Calu3 (cell line): ENCODE results near the gene ZNF174. TPM values are rescaled to one million over a fixed set of nuclear protein-coding genes. Genes with fewer than 3 reads are reported as not detected.

ENCODE experiments used
- BruUV-seq: library from RNA; stranded (reverse); fragments of 400-500 nt; replicated peaks from 2 replicates; lab custom pipeline; 2021; lab: Mats Ljungman, UMichigan
- CTCF ChIA-PET: fragments of 300-600 bp; sonication (Branson Sonifier 250); formaldehyde crosslinking; loops from one replicate; lab custom pipeline; 2022; ENCODE audit warnings: antibody characterized with exemption; lab: Charles Lee
- DNase-seq: peaks from one replicate; pipeline ENCODE4 v3.0.0; 2022
- H3K27ac Mint-ChIP-seq: one replicate; pipeline ENCODE4 v1.8.0; 2022; ENCODE audit warnings: mixed read lengths; ENCODE audit not compliant: unreplicated experiment
- H3K27me3 Mint-ChIP-seq: one replicate; pipeline ENCODE4 v1.8.0; 2022; ENCODE audit warnings: mixed read lengths; ENCODE audit not compliant: unreplicated experiment
- H3K36me3 Mint-ChIP-seq: one replicate; pipeline ENCODE4 v1.8.0; 2022; ENCODE audit warnings: mild to moderate bottlenecking, moderate library complexity, mixed read lengths; ENCODE audit not compliant: insufficient read depth, unreplicated experiment
- H3K4me1 Mint-ChIP-seq: one replicate; pipeline ENCODE4 v1.8.0; 2022; ENCODE audit warnings: mild to moderate bottlenecking, low read depth, mixed read lengths; ENCODE audit not compliant: unreplicated experiment
- H3K4me3 Mint-ChIP-seq: one replicate; pipeline ENCODE4 v1.8.0; 2022; ENCODE audit warnings: mild to moderate bottlenecking, low read depth, moderate library complexity, mixed read lengths; ENCODE audit not compliant: unreplicated experiment
- H3K9me3 Mint-ChIP-seq: one replicate; pipeline ENCODE4 v1.8.0; 2022; ENCODE audit warnings: low read depth, mixed read lengths; ENCODE audit not compliant: unreplicated experiment
- intact Hi-C: fragments of 100-400 bp; cut with micrococcal nuclease; formaldehyde crosslinking; loops from one replicate; pipeline ENCODE4 v1.10.0; 2022; ENCODE audit not compliant: unreplicated experiment
- total RNA-seq: library from RNA; stranded (reverse); gene quantifications from 2 replicates; pipeline ENCODE4 v1.2.3, GENCODE V29; 2022
- TF ChIP-seq, protein P1 (sequence below): fragments of 200-600 bp; IDR thresholded peaks from one replicate; pipeline ENCODE4 v1.8.0; 2022; ENCODE audit warnings: antibody characterized with exemption; ENCODE audit not compliant: unreplicated experiment

The ZNF174 gene
- total RNA-seq, 1 experiment from 2014 or later, result 13.8 TPM

DNA sequence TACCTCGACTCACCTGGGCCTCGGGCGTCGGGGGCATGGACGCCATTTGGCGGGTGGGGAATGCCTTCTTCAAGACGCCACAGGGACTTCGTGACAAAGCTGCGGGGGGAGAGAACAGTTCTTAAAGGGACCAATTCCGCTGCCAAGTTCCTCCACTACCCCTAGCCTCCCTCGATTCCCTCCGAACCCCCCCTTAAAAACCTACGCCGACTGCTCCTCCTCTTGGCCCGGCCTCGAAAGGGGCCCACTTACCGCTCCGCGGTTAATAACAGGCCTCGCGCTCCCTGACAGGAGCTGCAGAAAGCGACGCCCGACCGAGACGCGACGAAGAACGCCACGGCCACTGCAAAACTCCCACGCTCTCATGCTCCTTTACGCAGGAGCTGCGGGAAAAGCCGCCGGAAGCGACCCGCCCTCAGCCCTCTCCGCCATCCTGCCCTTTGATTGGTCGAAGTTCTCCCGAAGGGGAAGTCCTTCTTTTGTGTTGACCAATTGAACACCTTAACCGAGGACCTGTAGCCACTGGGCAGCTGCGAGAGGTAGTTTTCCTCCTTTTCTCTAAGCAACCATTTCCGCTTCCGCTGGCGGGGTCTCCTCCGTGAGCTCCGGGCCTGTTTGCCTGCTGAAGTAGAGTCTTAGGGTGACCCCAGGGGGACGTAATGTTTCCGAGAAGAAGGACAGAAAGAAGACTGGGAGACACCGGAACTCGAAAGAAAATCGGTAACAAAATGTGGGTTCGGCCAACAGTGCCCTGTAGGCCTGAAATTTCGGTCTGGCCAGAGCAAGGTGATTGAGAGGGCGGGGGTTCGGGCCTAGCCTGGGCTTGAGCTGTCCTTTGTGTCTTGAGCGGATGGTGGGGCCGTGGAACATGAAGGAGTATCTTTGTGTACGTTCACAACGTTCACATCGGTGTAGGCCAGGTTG is 42.4 kb downstream of the ZNF174 start, which contains the start of the genes NAA60 and ZNF597:
Gene NAA60, plus strand, starts transcription at position 573 of the 924 bp plus-strand sequence. CDS start 32,548 bp downstream, outside the sequence.
Gene ZNF597, minus strand, starts transcription at position 397 of the 924 bp plus-strand sequence. Its CDS starts 351 bp downstream, at position 46.
- Mint-ChIP-seq H3K4me1 (no peaks in the 10 kb centered on the region), H3K27ac (peak within 1 kb of the TSS; percentile 65), H3K4me3 (peak within 1 kb of the TSS; percentile 69), H3K36me3 (peaks cover 40% of the 10 kb centered on the region), H3K27me3 (peaks cover 7% of the 10 kb centered on the region), H3K9me3 (peaks cover 7% of the 10 kb centered on the region)
- intact Hi-C loops, result no loop called here
- BruUV-seq, result no TSS peak
- CTCF ChIA-PET, result interaction anchor here (1.2 kb wide), 1 partner anchor 11 kb away, joined by 3 read pairs; no protein-coding TSS in a partner anchor
- peak; percentile 64 for DNase-seq
- TF ChIP-seq, protein P1, sequence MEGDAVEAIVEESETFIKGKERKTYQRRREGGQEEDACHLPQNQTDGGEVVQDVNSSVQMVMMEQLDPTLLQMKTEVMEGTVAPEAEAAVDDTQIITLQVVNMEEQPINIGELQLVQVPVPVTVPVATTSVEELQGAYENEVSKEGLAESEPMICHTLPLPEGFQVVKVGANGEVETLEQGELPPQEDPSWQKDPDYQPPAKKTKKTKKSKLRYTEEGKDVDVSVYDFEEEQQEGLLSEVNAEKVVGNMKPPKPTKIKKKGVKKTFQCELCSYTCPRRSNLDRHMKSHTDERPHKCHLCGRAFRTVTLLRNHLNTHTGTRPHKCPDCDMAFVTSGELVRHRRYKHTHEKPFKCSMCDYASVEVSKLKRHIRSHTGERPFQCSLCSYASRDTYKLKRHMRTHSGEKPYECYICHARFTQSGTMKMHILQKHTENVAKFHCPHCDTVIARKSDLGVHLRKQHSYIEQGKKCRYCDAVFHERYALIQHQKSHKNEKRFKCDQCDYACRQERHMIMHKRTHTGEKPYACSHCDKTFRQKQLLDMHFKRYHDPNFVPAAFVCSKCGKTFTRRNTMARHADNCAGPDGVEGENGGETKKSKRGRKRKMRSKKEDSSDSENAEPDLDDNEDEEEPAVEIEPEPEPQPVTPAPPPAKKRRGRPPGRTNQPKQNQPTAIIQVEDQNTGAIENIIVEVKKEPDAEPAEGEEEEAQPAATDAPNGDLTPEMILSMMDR, result no peak

DNA sequence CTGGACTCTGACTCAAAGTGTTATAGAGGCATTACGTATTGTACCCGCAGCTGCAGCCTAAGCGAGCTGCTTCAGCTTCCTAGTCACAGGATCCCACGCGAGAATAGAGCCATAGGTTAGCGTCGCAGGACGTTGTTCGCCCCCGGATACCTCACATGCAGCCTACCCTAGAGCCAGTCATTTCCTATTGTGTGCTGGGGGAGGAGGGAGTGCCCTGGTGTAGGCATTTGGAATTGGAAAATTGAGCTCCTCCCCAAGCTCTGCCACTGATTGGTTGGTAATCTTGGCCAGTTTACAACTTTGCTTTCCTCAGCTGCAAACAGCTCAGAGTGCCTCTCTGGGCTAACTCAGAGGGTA is 43.0 kb downstream of the ZNF174 start:
- H3K36me3 Mint-ChIP-seq, result peaks cover 40% of the 10 kb centered on the region
- TF ChIP-seq, protein P1, result no peak
- no peaks in the 10 kb centered on the region for H3K4me1 Mint-ChIP-seq
- intact Hi-C loops, result no loop called here
- BruUV-seq, result TSS peak; percentile 79
- H3K27me3 Mint-ChIP-seq, result peaks cover 7% of the 10 kb centered on the region
- H3K27ac Mint-ChIP-seq, result peak overlapping the region; percentile 65
- H3K9me3 Mint-ChIP-seq, result peaks cover 7% of the 10 kb centered on the region
- peak; percentile 34 for DNase-seq
- CTCF ChIA-PET, result no interaction called here
- peak overlapping the region; percentile 69 for H3K4me3 Mint-ChIP-seq

DNA sequence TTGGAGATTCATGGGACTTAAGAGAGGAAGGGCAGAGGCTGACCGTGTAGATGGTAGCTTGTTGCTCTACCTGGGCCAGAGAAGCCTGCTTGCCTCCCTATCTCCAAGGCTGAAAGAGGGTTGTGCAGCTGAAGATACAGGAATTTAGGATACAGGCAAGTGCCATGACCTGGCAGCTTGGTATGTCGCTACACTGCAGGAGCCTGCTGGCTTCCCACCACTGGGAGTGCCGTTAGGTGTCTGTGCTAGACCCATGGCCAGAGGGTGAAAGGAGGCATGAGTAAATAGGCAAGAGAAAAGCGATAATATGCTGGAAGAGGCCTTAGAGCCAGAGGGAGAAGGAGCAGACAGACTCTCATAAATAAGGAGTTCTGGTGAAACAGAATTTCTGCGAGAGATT is 53.1 kb downstream of the ZNF174 start:
- BruUV-seq, result no TSS peak
- Mint-ChIP-seq H3K9me3 (no peaks in the 10 kb centered on the region), H3K27ac (no peak overlapping the region), H3K27me3 (no peaks in the 10 kb centered on the region), H3K36me3 (peaks cover 27% of the 10 kb centered on the region), H3K4me3 (no peak overlapping the region), H3K4me1 (peaks cover 4% of the 10 kb centered on the region)
- TF ChIP-seq, protein P1, result no peak
- CTCF ChIA-PET, result no interaction called here
- DNase-seq, result no peak
- intact Hi-C loops, result no loop called here

DNA sequence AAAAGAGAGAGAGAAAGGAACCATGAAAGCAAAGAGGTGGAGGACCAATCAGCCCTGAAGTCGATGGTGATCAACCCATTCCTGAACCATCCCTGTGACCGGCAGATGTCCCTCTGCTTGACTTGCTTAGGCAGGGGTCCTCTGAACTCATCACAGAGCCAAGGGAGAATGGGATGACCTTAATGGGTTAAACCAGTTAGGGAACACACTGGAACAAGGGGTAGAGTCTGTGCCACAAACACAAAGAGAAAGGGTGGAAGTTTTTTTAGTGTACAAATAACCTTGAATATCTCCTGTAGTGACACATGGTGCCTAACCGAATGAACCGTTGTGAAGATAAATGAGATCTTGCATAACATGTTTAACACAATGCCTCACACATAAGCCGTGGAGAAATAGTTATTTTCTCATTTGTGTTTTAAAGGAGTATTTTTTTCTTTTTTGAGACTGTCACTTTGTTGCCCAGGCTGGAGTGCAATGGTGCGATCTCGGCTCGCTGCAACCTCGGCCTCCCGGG is 53.7 kb downstream of the ZNF174 start:
- Mint-ChIP-seq H3K27me3 (no peaks in the 10 kb centered on the region), H3K27ac (no peak overlapping the region), H3K4me3 (no peak overlapping the region), H3K4me1 (peaks cover 10% of the 10 kb centered on the region), H3K36me3 (peaks cover 33% of the 10 kb centered on the region), H3K9me3 (no peaks in the 10 kb centered on the region)
- CTCF ChIA-PET, result no interaction called here
- intact Hi-C loops, result loop anchor here (5.0 kb wide), 2 partner anchors 52 to 192 kb away; partner anchors contain the start of genes ZNF174 and ZSCAN32
- DNase-seq, result no peak
- no TSS peak for BruUV-seq
- TF ChIP-seq, protein P1, result no peak
